Parathyroid adenoma (tissue), 2 donors: ENCODE measurements around the gene PRLHR.

Experiments used
- H2AFZ ChIP-seq: fragments of 300-600 bp; sonication (generic); one replicate; pipeline ENCODE4 v1.7.0; 2017; ENCODE audit warnings: antibody characterized with exemption, mild to moderate bottlenecking
- H3K27ac ChIP-seq: fragments of 300-600 bp; sonication (generic); one replicate; pipeline ENCODE4 v1.7.0; 2017
- H3K27me3 ChIP-seq: fragments of 300-600 bp; sonication (generic); one replicate; pipeline ENCODE4 v1.7.0; 2017; ENCODE audit warnings: low read length; ENCODE audit not compliant: control insufficient read depth, insufficient read depth
- H3K36me3 ChIP-seq: fragments of 300-600 bp; sonication (generic); one replicate; pipeline ENCODE4 v1.7.0; 2017; ENCODE audit warnings: low read length; ENCODE audit not compliant: control insufficient read depth, insufficient read depth
- H3K4me1 ChIP-seq: fragments of 300-600 bp; sonication (generic); one replicate; pipeline ENCODE4 v1.7.0; 2017; ENCODE audit warnings: control low read depth
- H3K4me2 ChIP-seq: fragments of 300-600 bp; sonication (generic); one replicate; pipeline ENCODE4 v1.7.0; 2017; ENCODE audit warnings: low read length
- H3K4me3 ChIP-seq: fragments of 300-600 bp; sonication (generic); one replicate; pipeline ENCODE4 v1.7.0; 2017; ENCODE audit warnings: low read depth, low read length
- H3K79me2 ChIP-seq: fragments of 300-600 bp; sonication (generic); one replicate; pipeline ENCODE4 v1.7.0; 2017; ENCODE audit warnings: control low read depth
- H3K9ac ChIP-seq: fragments of 300-600 bp; sonication (generic); one replicate; pipeline ENCODE4 v1.7.0; 2017; ENCODE audit warnings: mild to moderate bottlenecking
- H3K9me3 ChIP-seq: fragments of 300-600 bp; sonication (generic); one replicate; pipeline ENCODE4 v1.7.0; 2017; ENCODE audit warnings: low read length; ENCODE audit not compliant: control insufficient read depth
- TF ChIP-seq, protein P1 (sequence below): fragments of 300-600 bp; sonication (generic); IDR thresholded peaks from one replicate; pipeline ENCODE4 v1.7.0; 2017; ENCODE audit warnings: antibody characterized with exemption, mild to moderate bottlenecking
- donor health status: primary hyperparathyroidism.

PRLHR gene

DNA sequence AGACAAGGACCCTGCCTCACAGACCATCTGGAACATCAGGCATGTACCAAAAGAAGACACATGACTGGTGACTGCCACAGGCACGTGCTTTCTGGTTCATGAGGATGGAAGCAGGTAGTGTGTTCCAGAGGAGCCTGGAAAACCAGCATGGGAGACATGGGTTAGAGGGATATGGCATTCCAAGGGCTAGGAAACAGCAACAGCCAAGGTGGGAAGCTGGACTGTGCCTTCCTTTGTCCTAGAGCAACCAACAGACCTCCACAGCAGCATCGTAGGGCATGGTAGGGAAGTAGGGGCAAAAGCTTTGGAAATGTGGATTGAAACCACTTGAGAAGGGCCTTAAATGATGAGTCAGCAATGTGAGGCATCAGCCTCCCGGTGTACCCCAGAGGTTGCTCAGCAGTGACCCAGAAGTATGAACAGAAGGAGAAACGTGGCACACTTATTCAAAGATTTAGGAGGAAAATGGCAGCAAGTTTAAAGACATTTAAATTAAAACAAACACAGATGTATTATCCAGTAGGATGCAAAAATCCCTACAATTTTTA, 51.0 kb downstream of the PRLHR start:
- H3K27ac ChIP-seq, result no peak overlapping the region
- TF ChIP-seq, protein P1, sequence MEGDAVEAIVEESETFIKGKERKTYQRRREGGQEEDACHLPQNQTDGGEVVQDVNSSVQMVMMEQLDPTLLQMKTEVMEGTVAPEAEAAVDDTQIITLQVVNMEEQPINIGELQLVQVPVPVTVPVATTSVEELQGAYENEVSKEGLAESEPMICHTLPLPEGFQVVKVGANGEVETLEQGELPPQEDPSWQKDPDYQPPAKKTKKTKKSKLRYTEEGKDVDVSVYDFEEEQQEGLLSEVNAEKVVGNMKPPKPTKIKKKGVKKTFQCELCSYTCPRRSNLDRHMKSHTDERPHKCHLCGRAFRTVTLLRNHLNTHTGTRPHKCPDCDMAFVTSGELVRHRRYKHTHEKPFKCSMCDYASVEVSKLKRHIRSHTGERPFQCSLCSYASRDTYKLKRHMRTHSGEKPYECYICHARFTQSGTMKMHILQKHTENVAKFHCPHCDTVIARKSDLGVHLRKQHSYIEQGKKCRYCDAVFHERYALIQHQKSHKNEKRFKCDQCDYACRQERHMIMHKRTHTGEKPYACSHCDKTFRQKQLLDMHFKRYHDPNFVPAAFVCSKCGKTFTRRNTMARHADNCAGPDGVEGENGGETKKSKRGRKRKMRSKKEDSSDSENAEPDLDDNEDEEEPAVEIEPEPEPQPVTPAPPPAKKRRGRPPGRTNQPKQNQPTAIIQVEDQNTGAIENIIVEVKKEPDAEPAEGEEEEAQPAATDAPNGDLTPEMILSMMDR, result no peak
- H3K4me3 ChIP-seq, result no peak overlapping the region
- no peak overlapping the region for H2AFZ ChIP-seq
- H3K9ac ChIP-seq, result no peak overlapping the region
- no peaks in the 10 kb centered on the region for H3K36me3 ChIP-seq
- no peak overlapping the region for H3K4me2 ChIP-seq
- H3K4me1 ChIP-seq, result no peaks in the 10 kb centered on the region
- no peaks in the 10 kb centered on the region for H3K9me3 ChIP-seq
- H3K27me3 ChIP-seq, result no peaks in the 10 kb centered on the region
- H3K79me2 ChIP-seq, result no peaks in the 10 kb centered on the region

- Histone ChIP-seq H3K27me3 (no peaks in the 10 kb centered on the region), H3K79me2 (no peaks in the 10 kb centered on the region), H3K9ac (no peak overlapping the region), H2AFZ (no peak overlapping the region), H3K4me3 (no peak overlapping the region), H3K4me1 (no peaks in the 10 kb centered on the region), H3K4me2 (no peak overlapping the region), H3K9me3 (no peaks in the 10 kb centered on the region), H3K27ac (no peak overlapping the region), H3K36me3 (no peaks in the 10 kb centered on the region)
- TF ChIP-seq, protein P1, result peak; percentile 62
These were observed 51.6 kb downstream of the PRLHR start for GRCh38 chr10:118543714-118544400.

- Histone ChIP-seq H3K27ac (no peak overlapping the region), H3K4me3 (no peak overlapping the region), H3K4me1 (no peaks in the 10 kb centered on the region), H3K4me2 (no peak overlapping the region), H3K9ac (no peak overlapping the region), H3K9me3 (no peaks in the 10 kb centered on the region), H3K27me3 (no peaks in the 10 kb centered on the region), H2AFZ (no peak overlapping the region), H3K79me2 (no peaks in the 10 kb centered on the region), H3K36me3 (no peaks in the 10 kb centered on the region)
- TF ChIP-seq, protein P1, result no peak
These were observed 52.7 kb downstream of the PRLHR start for GRCh38 chr10:118542745-118543144.

GRCh38 chr10:118542205-118542604, 53.2 kb downstream of the PRLHR start:
- TF ChIP-seq, protein P1, result no peak
- Histone ChIP-seq H3K27ac (no peak overlapping the region), H3K9ac (no peak overlapping the region), H2AFZ (no peak overlapping the region), H3K4me1 (no peaks in the 10 kb centered on the region), H3K27me3 (no peaks in the 10 kb centered on the region), H3K79me2 (no peaks in the 10 kb centered on the region), H3K4me2 (no peak overlapping the region), H3K36me3 (no peaks in the 10 kb centered on the region), H3K4me3 (no peak overlapping the region), H3K9me3 (no peaks in the 10 kb centered on the region)

- Histone ChIP-seq H2AFZ (no peak overlapping the region), H3K27me3 (no peaks in the 10 kb centered on the region)
- TF ChIP-seq, protein P1, result no peak
These were observed 53.7 kb downstream of the PRLHR start for GRCh38 chr10:118541718-118542117.

More at GRCh38 chr10:118541718-118542117, 53.7 kb downstream of the PRLHR start:
- H3K4me3 ChIP-seq, result no peak overlapping the region
- no peak overlapping the region for H3K9ac ChIP-seq
- no peak overlapping the region for H3K27ac ChIP-seq
- H3K9me3 ChIP-seq, result no peaks in the 10 kb centered on the region
- H3K36me3 ChIP-seq, result no peaks in the 10 kb centered on the region
- H3K4me1 ChIP-seq, result no peaks in the 10 kb centered on the region
- H3K4me2 ChIP-seq, result no peak overlapping the region
- no peaks in the 10 kb centered on the region for H3K79me2 ChIP-seq
